Measurements from ENCODE around the gene MDP1.

GRCh38 chr14:24185741-24186140 is 30.1 kb downstream of the MDP1 start:
- TF ChIP-seq CTCF (optimal IDR thresholded peaks at IDR 0.05 in 1 of 3, IDR thresholded peaks at IDR 0.05 in 1 of 3, conservative IDR thresholded peaks at IDR 0.05 in 1 of 3; ENCODE audit: extremely low read depth in 1 of 3, insufficient read depth in 2 of 3, low read length in 3 of 3) (no peak), EZH2 (IDR thresholded peaks at IDR 0.05; ENCODE audit: low read length) (no peak)
